ENCODE results near the gene L3MBTL1. TPM values are rescaled to one million over a fixed set of nuclear protein-coding genes. Genes with fewer than 3 reads are reported as not detected.
A peak's percentile ranks its signal among the peaks of the same experiment; 100 is the strongest.

L3MBTL1 gene
- 1 to 10 TPM; 1.2 to 3.2 (median 2.4) TPM for total RNA-seq
- long read RNA-seq: 0 reads

DNA sequence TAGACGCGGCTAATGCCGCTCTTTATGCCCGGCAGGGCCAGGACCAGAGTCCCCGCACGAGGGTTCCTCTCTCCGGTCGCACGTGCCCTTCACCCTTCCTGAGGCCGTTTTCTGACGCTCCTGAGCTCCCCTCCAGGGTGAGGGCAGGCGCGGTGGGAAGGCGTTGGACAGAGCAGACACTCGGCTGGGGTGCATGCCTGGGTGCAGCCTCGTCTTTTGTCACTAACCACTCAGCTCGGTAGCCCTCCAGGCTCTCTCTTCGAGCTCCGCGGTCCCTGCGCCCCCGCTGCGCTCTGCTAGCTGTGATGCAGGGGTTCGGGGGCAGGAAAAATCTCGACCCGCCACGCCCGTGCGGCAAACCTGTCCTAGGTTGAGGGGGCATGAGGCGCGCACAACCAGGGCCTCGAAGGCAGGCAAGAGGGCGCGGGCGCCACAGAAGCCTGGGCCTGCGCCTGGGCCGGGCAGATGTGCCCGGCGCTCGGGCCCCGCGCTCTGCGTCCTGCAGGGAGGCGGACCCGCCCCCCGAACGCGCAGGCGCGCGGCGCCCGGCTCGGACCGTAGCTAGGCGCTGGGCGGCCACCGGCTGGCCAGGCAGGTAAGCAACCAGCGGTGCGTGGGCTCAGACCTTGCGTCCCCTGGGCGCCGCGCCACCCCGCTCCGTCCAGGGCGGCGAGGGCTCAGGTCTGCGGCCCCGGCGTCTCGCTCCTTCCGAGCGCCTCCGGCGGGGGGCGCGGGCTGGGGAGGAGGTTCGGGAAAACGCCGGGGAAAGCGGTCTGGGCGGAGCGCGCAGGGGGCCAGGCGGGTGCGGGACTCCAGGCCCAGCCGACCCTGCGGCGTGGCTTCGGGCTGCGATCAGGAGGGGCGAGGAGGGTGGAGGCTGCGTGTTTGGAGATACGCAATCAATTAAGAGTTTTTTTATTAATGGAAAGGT is at the start of gene L3MBTL1:
L3MBTL1 (plus strand) TSS at position 548 of the 931 bp plus-strand sequence. CDS start 5,807 bp downstream, outside the sequence.
- H3K4me3 ChIP-seq: peak within 1 kb of the TSS; percentile 46 to 68 (median 48)
- H3K4me1 ChIP-seq: peaks cover 0 to 10% (median 0%) of the 10 kb centered on the region in 4 donors
- intact Hi-C loops (cut with DNase I): no loop called here
- H3K9me3 ChIP-seq: no peaks in the 10 kb centered on the region
- DNase-seq (peak; percentile 58 to 71 (median 64)), ATAC-seq (peak; percentile 87 to 96 (median 89))
- 4% methylated on average over 26 of the region's 95 CpGs for WGBS (ENCODE audit: insufficient coverage, low coverage, low lambda C conversion rate, missing lambda C conversion rate)
- TF ChIP-seq CTCF (IDR thresholded peaks at IDR 0.05) (no peak), POLR2A (IDR thresholded peaks at IDR 0.05) (no peak)
- H3K36me3 ChIP-seq: no peaks in the 10 kb centered on the region
- no peak within 1 kb of the TSS for H3K27ac ChIP-seq
- no peaks in the 10 kb centered on the region for H3K27me3 ChIP-seq

- TF ChIP-seq POLR2A (IDR thresholded peaks at IDR 0.05) (no peak), CTCF (IDR thresholded peaks at IDR 0.05) (no peak)
- 4% methylated on average over 15 of the region's 41 CpGs for WGBS (ENCODE audit: insufficient coverage, low coverage, low lambda C conversion rate, missing lambda C conversion rate)
- Histone ChIP-seq H3K27me3 (no peaks in the 10 kb centered on the region), H3K4me3 (peak overlapping the region; percentile 89 to 94 (median 93)), H3K27ac (peak overlapping the region; percentile 100), H3K9me3 (no peaks in the 10 kb centered on the region), H3K4me1 (peaks cover 0 to 23% (median 5%) of the 10 kb centered on the region in 4 donors), H3K36me3 (peaks cover 9 to 44% (median 25%) of the 10 kb centered on the region in 4 donors)
- DNase-seq (no peak), ATAC-seq (no peak)
- intact Hi-C loops (cut with DNase I): no loop called here
Observed at GRCh38 chr20:43458422-43458924, 49.0 kb upstream of the L3MBTL1 start.

- H3K9me3 ChIP-seq: no peaks in the 10 kb centered on the region
- no peak for TF ChIP-seq POLR2A (IDR thresholded peaks at IDR 0.05)
- TF ChIP-seq CTCF (IDR thresholded peaks at IDR 0.05): no peak
- H3K27me3 ChIP-seq: no peaks in the 10 kb centered on the region
- peak overlapping the region in 2 of 3 donors; percentile 100 for H3K27ac ChIP-seq
- ATAC-seq: no peak
- intact Hi-C loops (cut with DNase I): no loop called here
- WGBS (ENCODE audit: insufficient coverage, low coverage, low lambda C conversion rate, missing lambda C conversion rate): 52% methylated on average over 12 of the region's 12 CpGs
- peaks cover 9 to 52% (median 31%) of the 10 kb centered on the region in 4 donors for H3K36me3 ChIP-seq
- H3K4me1 ChIP-seq: peaks cover 0 to 23% (median 5%) of the 10 kb centered on the region in 4 donors
- H3K4me3 ChIP-seq: peak overlapping the region; percentile 89 to 94 (median 93)
- DNase-seq: no peak
Observed at GRCh38 chr20:43459022-43459942, 48.2 kb upstream of the L3MBTL1 start.

DNA sequence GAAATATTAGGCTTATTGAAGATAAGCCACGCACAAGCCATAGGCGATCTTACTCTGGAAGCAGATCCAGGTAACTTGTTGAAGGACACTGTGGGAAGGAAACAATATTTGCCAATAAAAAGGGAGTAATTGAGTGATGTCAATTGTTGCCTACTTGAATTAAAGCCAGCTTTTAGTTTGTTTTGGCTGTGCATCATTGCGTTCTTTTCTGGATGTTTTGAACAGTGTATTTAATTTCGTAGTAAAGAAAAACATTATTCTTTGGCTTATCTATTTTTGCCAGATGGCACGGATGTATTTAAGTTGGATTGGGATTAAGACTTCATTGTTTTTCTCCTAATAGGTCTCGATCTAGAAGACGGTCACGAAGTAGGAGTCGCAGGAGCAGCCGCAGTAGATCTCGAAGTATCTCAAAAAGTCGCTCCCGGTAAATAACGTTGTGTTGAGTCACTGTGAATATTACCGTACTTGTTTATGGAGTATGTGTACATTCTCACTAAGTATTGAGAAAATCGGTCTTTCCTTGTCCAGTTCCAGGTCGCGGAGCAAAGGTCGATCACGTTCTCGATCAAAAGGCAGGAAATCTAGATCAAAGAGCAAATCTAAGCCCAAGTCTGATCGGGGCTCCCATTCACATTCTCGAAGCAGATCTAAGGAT is 47.2 kb upstream of the L3MBTL1 start:
- WGBS (ENCODE audit: insufficient coverage, low coverage, low lambda C conversion rate, missing lambda C conversion rate): 49% methylated on average over 23 of the region's 23 CpGs
- DNase-seq: peak in 1 of 3 donors; percentile 37
- TF ChIP-seq CTCF (IDR thresholded peaks at IDR 0.05) (no peak), POLR2A (IDR thresholded peaks at IDR 0.05) (no peak)
- H3K36me3 ChIP-seq: peaks cover 12 to 61% (median 34%) of the 10 kb centered on the region in 4 donors
- intact Hi-C loops (cut with DNase I): no loop called here
- H3K27me3 ChIP-seq: no peaks in the 10 kb centered on the region
- no peak for ATAC-seq
- no peaks in the 10 kb centered on the region for H3K9me3 ChIP-seq
- H3K4me1 ChIP-seq: peaks cover 0 to 27% (median 5%) of the 10 kb centered on the region in 4 donors
- peak overlapping the region in 1 of 3 donors; percentile 89 for H3K4me3 ChIP-seq
- no peak overlapping the region for H3K27ac ChIP-seq

Measured in right lobe of liver (tissue), 6 donors.